Astrocyte of the hippocampus (primary cell): ENCODE results near the gene PSAT1.

Source experiments
- DNase-seq: peaks from one replicate; pipeline ENCODE4 v3.0.0; 2011; ENCODE audit warnings: low read depth, low spot score

PSAT1 gene

DNA sequence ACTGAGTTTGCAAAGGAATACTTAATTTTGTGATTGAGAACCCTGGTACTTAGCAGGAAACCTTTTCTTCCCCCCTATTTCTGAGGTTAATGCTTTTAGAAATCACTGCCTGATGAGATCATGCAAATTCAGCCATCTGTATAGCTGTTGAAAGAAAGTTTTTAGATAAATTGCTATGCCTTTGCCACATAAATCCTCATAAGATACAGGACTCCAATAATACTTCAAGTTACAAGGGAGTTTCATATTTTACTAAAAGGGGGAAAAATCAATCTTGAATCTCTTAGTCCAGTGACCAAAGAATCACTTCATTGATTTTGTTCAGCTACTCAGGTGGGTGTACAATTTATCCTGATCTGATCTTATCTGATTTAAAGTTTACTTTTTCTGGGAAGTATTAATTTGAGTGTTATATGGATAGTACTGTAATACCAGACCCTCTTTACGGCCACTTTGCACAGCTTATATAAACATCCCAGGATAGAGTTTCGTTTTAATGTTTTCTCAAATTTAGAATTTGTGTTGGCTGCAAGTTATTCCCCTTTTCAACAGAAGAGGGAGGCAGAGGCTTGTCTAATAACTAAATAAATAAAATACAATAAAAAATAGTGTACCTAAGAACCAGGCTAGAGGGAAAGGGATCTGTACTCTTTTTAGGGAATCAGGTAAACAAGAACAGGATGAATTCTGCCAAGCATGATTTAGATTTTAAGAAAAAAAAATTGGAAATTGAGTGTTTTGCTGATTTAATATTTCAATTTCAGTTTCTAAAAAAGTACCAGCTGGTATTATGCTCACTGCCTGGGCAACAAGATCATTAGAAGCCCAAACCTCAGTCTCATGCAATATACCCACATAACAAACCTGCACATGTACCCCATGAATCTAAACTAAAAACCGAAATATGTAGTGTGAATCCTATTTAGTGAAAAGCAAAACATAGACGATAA lies 69.1 kb downstream of the PSAT1 start:
- DNase-seq = peak; percentile 50

DNA sequence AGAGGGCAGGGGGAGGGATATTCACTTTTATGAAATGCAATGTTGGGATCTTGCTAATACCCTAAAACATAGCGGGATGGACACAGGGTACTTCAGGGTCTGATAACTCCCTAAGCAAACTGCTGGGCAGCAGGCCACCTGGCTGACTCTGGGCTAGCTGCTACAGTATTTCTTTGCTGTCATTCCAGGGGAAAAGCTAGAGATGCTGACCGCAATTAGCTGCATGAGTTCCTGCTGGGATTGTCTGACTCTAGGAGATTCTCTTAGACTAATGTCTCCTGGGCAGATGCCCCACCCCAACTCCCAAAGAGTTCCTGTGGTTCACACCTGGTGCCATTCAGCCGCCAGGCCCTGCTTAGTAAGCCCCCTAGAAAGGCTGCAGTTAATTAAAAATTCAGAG lies 69.9 kb downstream of the PSAT1 start:
- peak; percentile 35 for DNase-seq

DNA sequence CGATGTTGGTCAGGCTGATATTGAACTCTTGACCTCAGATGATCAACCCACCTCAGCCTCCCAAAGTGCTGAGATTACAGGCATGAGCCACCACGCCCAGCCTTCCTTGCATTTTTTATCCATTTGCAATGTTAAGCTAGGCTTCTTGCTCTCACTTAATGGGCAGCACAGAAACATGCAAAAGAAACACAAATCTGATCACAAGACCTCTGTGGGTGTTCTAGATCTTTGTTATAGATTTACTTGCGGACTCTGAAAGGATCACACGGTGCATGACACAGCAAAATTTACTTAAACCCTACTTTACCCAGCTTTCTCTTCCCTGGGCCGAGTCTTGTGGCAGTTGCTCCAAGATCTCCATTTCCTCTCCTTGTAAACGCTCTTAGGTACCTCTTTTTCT lies 71.3 kb downstream of the PSAT1 start:
- no peak for DNase-seq

DNA sequence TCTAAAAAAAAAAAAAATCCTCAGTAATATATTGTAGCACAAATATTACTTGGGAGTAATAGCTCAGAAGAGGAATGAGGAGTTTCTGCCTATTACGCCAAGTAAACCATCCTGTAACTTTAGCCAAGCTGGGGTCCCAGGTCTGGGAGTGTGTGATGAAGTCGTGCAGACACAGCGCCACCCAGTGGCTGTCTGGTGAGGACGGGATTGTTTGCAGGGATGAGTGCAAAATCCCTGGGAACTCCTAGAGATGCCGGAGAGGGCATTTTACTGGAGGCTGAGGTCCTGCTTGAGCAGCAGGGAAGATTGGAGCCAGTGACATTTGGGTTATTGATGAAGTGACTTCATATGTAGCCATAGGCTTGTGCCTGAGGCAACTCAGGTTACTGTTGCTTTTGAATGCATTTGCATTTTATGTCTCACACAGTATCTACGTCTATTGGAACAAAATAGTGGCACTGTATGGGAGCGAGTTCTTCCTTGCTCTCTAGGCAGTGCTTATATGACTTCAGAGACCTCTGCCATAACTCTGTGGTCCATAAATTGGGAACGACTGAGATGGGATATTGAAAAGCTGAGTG lies 72.8 kb downstream of the PSAT1 start:
- peak; percentile 78 for DNase-seq

DNA sequence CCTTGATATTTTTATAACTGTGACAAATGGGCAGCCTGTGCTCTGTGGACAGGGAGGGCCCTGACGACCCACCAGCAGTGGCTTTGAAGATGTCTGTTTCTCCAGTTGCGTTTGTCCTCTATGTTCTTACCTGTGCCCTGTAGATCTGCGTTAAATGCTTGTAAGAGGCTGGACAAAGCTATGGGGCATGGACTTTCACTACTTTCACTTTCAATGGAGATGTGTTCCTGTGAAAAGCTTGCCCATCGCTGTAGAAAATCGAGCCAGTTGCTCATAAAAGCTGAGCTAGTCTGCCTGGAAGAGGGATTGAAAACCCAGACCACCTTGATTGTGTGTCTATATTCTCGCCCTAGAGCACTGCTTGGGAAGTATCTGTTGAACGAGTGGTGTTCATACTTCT lies 74.1 kb downstream of the PSAT1 start:
- no peak for DNase-seq

DNA sequence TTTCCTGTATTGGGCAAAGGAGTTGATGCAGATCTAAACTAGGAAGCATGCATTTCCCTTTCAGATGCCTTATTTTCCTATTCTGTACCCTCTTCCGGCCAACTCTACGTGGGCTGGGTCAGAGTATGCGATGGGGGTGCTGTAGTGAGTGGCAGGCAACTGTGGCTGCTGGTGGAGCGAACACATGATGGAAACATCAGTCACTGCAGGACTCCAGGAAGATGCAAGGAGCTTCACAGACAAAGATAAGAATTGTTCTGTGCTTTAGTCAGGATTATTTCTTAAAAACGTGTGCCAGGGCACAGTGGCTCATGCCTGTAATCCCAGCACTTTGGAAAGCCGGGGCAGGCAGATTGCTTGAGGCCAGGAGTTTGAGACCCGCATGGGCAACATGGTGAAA lies 75.1 kb downstream of the PSAT1 start:
- DNase-seq = no peak
